ENCODE measurements around the gene ETS2.

ETS2 gene

DNA sequence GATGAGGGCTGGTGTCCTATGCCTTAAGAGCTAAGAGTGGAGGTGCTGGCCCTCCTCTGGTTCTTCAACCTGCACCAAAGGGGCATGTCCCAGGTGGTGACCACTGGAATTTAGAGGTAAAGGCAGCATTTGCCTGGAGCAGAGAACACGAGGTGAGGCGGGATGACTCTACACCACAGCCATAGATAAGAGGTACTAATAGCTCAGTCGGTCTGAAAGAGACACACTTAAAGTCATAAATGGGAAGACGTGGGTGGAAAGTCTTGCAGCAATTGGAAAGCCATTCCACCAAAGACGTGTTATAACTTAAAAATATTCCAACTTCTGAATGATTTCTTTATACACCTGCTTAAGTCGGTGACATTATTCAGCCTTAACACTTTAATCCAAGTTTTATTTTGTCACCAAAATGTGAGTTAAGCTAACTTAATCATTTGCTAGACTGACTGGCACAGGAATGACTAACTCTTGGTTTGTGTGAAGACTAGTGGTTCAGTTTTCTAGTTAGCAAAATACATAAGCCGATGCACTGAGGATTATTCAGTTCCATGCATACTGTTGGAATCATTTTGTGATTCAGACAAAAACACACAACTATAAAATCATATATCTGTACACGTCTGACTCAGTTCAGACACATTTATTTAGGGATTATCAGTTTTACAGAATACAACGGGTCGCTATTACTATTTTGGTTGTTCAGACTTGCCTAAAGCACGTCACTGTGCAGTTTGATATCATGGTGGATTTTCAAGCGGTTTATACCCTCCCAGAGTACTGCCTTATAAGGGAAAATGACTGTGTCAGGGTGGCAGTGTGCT lies 4.6 kb upstream of the ETS2 start:
- no peak for DNase-seq (ENCODE audit: low read depth in 2 of 2)

GRCh38 chr21:38802050-38803026 lies 3.4 kb upstream of the ETS2 start:
- DNase-seq (ENCODE audit: low read depth in 2 of 2), result no peak

DNA sequence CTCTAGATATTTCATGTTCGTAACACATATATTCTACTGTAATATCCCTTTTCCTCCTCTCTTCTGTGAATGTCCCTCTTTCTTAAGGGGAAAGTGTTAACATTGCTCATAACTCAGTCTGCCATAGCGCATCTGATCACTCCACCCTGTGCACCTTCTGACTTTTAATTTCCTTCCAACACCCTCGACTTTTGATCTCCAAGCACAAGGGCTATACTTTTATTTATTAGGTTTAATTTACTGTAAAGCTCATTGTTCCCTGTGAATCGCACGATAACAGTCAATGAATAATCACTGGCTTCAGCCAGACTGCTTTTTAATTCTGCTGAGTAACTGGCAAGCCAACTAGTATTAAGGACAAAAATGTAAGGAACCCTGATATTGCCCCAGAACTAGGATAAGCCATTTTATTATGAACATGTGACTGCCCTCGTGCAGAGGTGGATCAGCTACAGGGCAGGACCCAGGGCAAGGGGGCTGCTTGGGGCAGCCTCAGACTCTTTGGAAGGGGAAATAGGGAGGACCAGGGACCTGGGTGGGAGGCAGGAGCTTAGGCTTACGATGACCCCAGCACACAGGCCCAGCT lies 2.6 kb upstream of the ETS2 start:
- DNase-seq (ENCODE audit: low read depth in 2 of 2), result no peak

DNA sequence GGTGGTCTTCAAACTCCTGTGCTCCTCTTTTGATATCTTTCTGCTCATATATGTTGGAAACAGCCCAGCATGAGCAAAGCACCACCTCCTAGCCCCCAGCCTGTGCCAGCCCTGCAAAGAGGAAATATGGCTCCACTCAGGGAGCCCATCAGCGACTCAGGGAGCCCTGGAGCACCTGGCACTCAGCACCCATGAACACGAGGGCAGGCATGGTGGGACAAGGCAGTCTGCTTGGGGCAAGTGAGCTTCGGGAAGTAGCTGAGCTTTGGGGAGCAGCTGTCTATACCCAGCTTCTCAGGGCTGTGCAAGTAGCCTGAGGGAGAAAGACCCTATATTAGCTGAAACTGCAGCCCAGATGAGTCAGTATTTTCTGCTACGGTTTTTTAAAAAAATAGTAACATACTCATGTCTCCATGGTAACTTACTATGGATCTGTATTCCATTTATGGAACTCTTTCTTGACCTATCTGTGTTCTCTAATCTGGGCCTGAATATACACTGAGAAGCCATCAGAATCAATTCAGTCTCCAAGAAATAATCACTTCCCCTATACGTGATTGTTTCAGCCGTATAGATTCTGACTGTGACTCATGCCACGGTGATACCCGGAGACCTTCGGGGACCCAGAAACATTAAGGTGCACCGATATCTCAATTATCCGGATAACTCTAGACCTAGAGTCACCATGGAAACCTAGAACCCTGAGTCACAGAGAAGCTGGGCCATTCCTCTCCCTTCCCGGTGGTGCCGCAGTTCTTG lies 1.5 kb upstream of the ETS2 start:
- DNase-seq (ENCODE audit: low read depth in 2 of 2), result no peak

DNA sequence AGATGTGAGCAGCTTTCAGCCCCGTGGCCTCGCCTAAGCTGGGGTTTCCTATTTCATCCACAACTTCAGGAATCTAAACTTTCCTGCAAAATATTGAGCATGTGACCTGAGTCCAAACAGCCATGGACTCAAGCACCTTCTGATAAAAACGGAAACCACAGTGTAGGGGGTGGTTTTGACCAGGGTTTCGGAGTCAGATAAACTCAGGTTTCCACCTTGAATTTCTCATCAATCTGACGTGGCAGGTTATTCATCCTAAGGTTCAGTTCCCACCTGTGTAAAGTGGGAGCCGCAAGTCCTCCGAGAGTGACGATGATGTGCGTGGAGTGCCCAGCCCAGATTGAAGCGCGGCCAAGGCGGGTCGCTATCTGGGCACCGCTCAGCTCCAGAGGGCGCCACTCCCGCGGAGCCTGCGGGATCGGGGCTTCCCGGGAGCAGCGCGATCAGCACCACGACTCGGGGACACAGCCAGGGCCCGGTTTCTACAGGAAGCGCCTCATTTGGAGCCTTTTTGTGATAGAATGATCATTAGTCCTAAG lies 871 bp upstream of the ETS2 start:
- DNase-seq (ENCODE audit: low read depth in 2 of 2), result peak in 1 of 2 donors; percentile 56

DNA sequence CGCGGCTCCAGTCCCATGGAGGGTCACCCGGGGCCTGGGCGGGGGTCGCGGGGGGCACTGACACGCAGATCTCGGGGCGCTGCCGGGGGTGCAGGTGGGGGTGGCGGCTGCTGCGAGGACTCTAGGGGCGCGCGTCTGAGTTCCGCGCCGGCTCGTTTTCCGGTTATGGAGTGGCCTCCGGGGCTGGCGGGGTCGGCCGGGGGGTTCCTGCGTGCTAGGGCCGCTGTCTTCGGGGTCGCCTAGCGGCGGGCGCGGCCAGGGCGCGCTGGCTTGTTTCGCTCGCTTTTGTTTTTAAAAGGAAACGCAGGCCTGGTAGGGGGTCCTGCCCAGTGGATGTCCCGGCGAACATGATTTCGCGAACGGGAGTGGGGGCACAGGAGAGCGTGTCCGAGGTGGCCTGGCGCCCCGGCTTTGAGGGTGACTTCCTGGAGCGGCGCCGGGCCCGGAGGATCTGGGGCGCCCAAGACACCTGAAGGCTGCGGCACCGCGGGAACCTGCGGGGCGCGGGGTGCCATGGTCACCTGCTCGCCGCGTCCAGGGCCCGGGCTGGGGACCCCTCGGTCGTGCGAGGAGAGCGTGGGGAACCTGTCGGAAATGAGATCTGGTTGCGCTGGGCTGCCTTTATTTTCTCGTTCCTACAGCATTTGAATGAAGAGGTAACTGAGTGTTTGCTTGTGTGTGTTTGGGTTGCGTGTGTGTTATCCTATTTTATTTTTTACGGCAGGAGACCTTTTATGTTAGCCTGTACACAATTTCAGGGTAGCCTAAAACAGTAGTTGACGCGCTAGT lies 618 bp downstream of the ETS2 start:
- no peak for DNase-seq (ENCODE audit: low read depth in 2 of 2)

DNA sequence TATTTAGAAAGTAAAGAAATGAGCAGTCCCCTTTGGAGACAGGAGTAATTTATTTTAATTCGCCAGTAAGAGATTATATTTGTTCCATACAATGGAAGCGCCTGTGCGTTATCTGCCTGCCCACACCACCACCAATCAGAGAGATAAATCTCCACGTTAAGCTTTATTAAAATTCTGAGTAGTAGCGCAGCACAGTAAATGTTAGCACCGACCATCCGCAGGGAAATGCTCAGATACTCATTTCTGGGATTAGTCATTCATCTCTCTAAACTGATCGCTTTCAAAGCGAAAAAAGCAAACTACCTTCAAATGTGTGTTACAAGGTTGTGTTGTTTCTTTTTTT lies 1.2 kb downstream of the ETS2 start:
- no peak for DNase-seq (ENCODE audit: low read depth in 2 of 2)

- DNase-seq (ENCODE audit: low read depth in 2 of 2), result no peak
These were observed 1.7 kb downstream of the ETS2 start for GRCh38 chr21:38807441-38807871.

- no peak for DNase-seq (ENCODE audit: low read depth in 2 of 2)
These were observed 2.3 kb downstream of the ETS2 start for GRCh38 chr21:38807986-38808385.

DNA sequence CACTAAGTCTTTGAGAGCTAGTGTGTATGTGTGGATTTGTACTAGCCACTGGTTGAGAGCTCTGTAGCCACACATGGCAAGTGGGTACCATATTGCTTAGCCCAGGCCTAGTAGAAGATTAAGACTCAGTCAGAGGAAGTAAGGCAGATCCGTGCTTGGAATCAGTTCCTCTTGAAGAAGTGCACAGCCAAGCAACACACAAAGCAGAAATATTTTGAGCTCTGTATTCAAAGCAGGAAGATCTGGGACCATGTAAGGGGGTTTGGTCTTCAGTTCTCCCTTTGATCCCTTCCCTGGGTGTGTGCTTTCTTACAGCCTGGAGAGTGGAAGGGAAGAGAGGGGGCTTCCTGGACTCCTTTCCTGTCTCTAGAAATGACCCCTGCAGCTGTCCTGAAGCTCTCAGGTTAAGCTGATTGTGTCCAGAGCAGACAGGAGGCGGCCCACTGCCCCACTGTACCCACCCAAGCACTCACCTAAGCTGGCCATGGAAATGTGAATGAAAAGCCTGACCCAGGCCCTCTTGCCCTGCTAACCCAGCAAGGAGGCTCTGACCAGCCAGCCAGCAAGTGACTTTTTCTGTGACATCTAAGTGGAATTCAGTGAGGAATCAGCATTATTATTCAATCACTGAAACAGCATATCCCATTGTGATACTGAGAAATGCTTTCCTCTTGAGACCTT lies 3.6 kb downstream of the ETS2 start:
- DNase-seq (ENCODE audit: low read depth in 2 of 2), result no peak

DNA sequence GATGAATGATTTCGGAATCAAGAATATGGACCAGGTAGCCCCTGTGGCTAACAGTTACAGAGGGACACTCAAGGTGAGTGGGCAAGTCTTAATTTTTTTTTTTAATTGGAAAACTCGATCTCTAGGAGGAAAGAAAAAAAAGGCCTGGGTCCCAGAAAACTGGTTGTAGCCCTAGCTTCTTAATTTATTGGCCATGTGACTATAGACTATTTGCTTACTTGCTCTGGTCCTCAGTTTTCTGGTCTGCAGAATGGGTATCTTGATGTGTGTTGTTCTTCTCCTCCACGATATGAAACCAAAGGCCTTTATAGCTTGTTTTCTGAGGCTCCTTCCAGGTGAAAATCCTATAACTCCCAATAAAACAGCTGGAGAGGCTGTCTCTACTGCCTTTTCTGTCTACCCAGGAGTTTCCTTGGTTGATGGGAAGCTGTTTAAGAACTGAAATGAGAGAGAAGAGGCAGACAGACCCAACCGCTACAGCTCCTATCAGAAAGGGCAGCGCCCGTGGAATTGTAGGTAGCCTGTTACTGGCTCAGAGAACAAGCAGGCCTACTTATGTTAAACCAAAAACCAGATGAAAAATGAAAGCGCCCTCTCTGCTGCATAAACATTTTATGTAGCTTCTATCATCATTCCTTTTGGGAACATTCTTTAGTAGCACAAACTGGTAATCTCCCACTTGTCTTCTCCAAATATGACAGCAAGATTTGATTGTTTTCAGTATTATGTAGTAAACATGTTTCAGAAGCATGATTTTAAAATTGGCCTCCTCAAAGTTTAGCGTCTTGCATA lies 4.5 kb downstream of the ETS2 start:
- no peak for DNase-seq (ENCODE audit: low read depth in 2 of 2)

DNA sequence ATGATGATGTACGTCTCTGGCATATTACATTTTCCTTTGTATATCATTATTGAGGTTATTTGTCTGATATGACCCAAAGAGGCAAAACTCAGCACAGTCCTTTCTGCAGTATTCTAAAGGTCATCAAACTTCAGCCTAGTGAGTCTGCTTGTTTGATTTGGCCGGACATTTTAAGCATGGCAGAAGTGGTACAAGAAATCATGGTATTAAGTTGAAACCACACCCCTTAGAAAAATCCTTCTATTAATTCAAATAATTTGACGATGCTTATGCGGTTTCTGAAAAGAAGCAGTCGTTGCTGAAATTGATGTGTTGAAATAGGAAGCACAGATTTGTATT lies 5.1 kb downstream of the ETS2 start:
- DNase-seq (ENCODE audit: low read depth in 2 of 2), result no peak

- no peak for DNase-seq (ENCODE audit: low read depth in 2 of 2)
These were observed 5.5 kb downstream of the ETS2 start for GRCh38 chr21:38811257-38811656.

DNA sequence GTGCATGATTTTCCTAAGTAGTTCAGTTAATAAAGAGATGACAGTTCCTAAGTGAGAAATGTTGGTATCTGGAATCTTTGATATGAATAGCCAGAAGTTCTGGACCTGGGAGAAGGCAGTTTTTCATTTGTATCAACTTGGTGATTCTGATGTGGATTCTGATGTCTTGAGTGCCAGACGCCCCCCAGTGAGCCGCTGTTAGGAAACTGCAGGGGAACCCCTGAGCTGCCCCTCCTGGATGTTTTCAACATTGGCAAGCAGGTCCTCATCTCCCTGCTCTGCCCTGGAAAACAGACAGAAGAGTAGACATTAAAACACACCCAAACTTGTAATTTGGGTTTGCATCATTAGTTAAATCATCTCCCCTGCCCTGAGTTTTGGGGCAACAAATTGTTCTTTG lies 7.4 kb downstream of the ETS2 start:
- DNase-seq (ENCODE audit: low read depth in 2 of 2), result no peak

GRCh38 chr21:38813547-38813946 lies 7.8 kb downstream of the ETS2 start:
- DNase-seq (ENCODE audit: low read depth in 2 of 2), result no peak

- DNase-seq (ENCODE audit: low read depth in 2 of 2), result no peak
These were observed 8.7 kb downstream of the ETS2 start for GRCh38 chr21:38814126-38815059.

DNA sequence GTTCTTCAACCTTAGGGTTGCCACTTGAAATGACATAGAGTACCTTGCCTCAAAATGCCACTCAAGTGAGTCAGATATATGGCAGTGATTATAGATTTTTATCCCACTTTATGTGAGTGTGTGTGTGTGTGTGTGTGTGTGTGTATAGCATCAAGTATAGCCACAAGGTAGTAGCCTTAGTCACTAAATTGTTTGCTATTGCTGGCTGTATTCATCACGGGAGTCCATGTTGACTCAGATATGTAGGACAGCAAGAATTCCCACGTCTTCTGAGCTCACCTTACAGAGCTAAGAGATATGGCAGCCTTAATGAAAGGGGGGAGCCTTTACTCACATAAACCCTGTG lies 9.3 kb downstream of the ETS2 start:
- DNase-seq (ENCODE audit: low read depth in 2 of 2), result no peak

- DNase-seq (ENCODE audit: low read depth in 2 of 2), result no peak
These were observed 10.8 kb downstream of the ETS2 start for GRCh38 chr21:38816400-38816977.
